ENCODE measurements around the gene ALOX12B.

GRCh38 chr17:8082292-8082691 is 5.2 kb downstream of the ALOX12B start:
- TF ChIP-seq CTCF (IDR thresholded peaks at IDR 0.05) (no peak), POLR2A (IDR thresholded peaks at IDR 0.05) (no peak), EP300 (IDR thresholded peaks at IDR 0.05) (no peak)
